Thoracic aorta (tissue), 2 donors: ENCODE measurements around the gene DGKD. TPM values are rescaled to one million over a fixed set of nuclear protein-coding genes. Genes with fewer than 3 reads are reported as not detected.

Source experiments
- ATAC-seq: fragments of 150-250 bp; one replicate; pipeline ENCODE4 v1.8.0; 2017; ENCODE audit warnings: low read depth; ENCODE audit not compliant: insufficient number of reproducible peaks, low FRiP score
- DNase-seq: peaks from one replicate; pipeline ENCODE4 v3.0.0-alpha.2; 2020; ENCODE audit warnings: low spot score
- H3K27ac ChIP-seq, 2 donors: fragments of 200-600 bp; sonication (generic); 1 replicate in 1 of 2; 2 replicates in 1 of 2; pipeline ENCODE4 v1.5.1; 2016; ENCODE audit warnings: mild to moderate bottlenecking in 2 of 2, moderate library complexity in 2 of 2
- H3K27me3 ChIP-seq: fragments of 200-600 bp; sonication (generic); replicated peaks from 2 replicates; pipeline ENCODE4 v1.6.0; 2016; ENCODE audit warnings: mild to moderate bottlenecking; ENCODE audit not compliant: insufficient read depth
- H3K36me3 ChIP-seq: fragments of 200-600 bp; sonication (generic); one replicate; pipeline ENCODE4 v1.5.1; 2016
- H3K4me1 ChIP-seq, 2 donors: fragments of 200-600 bp; sonication (generic); 1 replicate in 1 of 2; 2 replicates in 1 of 2; pipeline versions ENCODE4 v1.5.1 to v1.6.0; 2016; ENCODE audit warnings: low read depth in 2 of 2, mild to moderate bottlenecking in 1 of 2; ENCODE audit not compliant: control insufficient read depth in 1 of 2
- H3K4me3 ChIP-seq: fragments of 200-600 bp; sonication (generic); 2 replicates; pipeline ENCODE4 v1.5.1; 2016; ENCODE audit warnings: mild to moderate bottlenecking
- H3K9me3 ChIP-seq: fragments of 200-600 bp; sonication (generic); 2 replicates; pipeline ENCODE4 v1.5.1; 2016
- total RNA-seq, 2 donors: library from RNA; depleted of rRNA; stranded (reverse); fragments of >200 nt; gene quantifications; one replicate each; pipeline versions ENCODE4 v1.1.0 to v1.2.3, GENCODE V29; 2016
- TF ChIP-seq, protein P1 (sequence below): fragments of 200-600 bp; sonication (generic); IDR thresholded peaks from one replicate; pipeline ENCODE4 v1.5.1; 2019; ENCODE audit warnings: antibody characterized with exemption

The DGKD gene
- total RNA-seq, 2 donors from 2014 or later: 47.3 to 47.9 TPM

DNA sequence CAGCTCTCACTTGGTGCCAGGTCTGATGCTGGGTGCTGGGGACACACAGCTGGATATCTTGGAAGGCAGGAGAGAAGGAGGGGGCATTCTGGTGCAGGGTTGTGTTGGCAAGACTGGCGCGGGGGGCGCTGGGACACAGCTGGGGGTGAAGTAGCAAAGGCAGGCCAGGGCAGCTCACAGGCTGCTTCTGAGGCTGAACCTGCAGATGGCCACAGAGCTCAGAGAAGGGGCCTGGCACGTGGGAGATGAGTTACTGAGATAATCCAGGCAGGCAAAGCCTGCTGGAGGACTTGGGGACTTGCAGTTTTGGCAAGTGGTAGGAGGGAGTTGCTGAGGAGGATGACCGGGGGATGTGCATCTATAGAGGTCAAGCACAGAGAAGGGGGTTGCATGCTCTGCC is 16.2 kb upstream of the DGKD start:
- Histone ChIP-seq H3K9me3 (no peaks in the 10 kb centered on the region), H3K27me3 (no peaks in the 10 kb centered on the region), H3K4me1 (no peaks in the 10 kb centered on the region), H3K36me3 (no peaks in the 10 kb centered on the region), H3K4me3 (no peak overlapping the region), H3K27ac (no peak overlapping the region)
- TF ChIP-seq, protein P1, sequence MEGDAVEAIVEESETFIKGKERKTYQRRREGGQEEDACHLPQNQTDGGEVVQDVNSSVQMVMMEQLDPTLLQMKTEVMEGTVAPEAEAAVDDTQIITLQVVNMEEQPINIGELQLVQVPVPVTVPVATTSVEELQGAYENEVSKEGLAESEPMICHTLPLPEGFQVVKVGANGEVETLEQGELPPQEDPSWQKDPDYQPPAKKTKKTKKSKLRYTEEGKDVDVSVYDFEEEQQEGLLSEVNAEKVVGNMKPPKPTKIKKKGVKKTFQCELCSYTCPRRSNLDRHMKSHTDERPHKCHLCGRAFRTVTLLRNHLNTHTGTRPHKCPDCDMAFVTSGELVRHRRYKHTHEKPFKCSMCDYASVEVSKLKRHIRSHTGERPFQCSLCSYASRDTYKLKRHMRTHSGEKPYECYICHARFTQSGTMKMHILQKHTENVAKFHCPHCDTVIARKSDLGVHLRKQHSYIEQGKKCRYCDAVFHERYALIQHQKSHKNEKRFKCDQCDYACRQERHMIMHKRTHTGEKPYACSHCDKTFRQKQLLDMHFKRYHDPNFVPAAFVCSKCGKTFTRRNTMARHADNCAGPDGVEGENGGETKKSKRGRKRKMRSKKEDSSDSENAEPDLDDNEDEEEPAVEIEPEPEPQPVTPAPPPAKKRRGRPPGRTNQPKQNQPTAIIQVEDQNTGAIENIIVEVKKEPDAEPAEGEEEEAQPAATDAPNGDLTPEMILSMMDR: no peak
- no peak for ATAC-seq
- no peak for DNase-seq

DNA sequence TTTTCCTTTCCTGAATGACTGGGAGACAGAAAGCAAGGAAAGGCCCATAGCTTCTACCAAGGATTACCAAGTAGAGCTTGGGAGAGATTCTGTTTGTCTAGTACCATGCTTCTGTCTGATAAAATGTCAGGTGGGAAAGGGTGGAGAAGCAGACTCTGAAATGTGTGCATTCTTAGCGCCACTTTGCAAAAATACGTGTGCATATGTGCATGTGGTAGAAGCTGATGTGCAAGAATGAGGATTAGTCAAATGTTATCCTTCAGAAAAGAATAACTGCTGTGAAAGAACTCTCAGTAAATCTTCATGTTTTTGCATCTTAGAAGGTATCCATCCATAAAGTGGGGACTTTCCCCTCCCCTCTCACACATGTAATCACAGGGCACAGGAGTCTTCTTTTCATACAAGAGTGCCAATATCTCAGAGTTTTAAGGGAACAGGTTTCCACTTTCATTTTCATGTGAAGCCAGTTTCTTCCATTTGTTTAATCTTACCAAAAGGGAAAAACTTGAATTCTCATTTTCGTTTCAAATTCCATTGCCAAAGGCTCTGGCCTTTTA is 15.4 kb upstream of the DGKD start:
- DNase-seq: no peak
- no peaks in the 10 kb centered on the region for H3K4me1 ChIP-seq
- TF ChIP-seq, protein P1: no peak

DNA sequence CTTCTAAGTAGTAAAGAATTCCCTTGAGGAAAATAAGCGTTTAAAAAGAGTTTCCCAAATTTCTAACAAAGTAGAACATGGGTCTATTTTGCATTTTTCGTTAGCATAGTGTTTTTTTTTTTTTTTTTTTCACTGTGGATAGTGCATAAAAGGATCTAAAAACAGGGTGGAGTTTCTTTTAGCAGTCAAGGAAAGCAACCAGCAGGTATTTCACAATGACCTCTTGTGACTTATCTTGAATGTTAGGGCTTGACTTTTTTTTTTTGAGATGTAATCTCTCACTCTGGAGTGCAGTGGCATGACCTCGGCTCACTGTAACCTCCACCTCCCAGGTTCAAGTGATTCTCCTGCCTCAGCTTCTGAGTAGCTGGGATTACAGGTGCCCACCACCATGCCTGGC is 14.9 kb upstream of the DGKD start:
- no peaks in the 10 kb centered on the region for H3K36me3 ChIP-seq
- TF ChIP-seq, protein P1: no peak
- no peaks in the 10 kb centered on the region for H3K4me1 ChIP-seq
- H3K27ac ChIP-seq: no peak overlapping the region
- no peaks in the 10 kb centered on the region for H3K27me3 ChIP-seq
- no peaks in the 10 kb centered on the region for H3K9me3 ChIP-seq
- no peak overlapping the region for H3K4me3 ChIP-seq
- no peak for DNase-seq
- ATAC-seq: no peak

More for the DNA sequence above, 15.4 kb upstream of the DGKD start:
- ATAC-seq: no peak
- no peaks in the 10 kb centered on the region for H3K36me3 ChIP-seq
- H3K27me3 ChIP-seq: no peaks in the 10 kb centered on the region
- no peak overlapping the region for H3K4me3 ChIP-seq
- no peaks in the 10 kb centered on the region for H3K9me3 ChIP-seq
- H3K27ac ChIP-seq: no peak overlapping the region

DNA sequence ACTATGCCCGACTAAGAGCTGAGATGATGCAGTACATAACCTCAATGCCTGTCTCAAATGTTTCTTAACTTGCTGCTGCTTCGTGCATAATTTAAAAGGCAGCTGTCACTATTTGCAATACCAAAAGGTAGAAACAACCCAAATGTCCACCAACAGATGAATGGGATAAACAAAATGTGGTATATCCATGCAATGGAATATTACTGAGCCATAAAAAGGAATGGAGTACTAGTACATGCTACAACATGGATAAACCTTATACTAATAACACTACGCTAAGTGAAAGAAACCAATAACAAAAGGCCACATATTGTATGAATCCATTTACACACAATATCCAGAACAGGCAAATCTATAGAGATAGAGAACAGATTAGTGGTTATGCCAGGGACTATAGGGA is 13.0 kb upstream of the DGKD start:
- TF ChIP-seq, protein P1: no peak
- no peak for DNase-seq
- no peak overlapping the region for H3K27ac ChIP-seq
- ATAC-seq: no peak
- no peaks in the 10 kb centered on the region for H3K9me3 ChIP-seq
- H3K36me3 ChIP-seq: no peaks in the 10 kb centered on the region
- no peaks in the 10 kb centered on the region for H3K4me1 ChIP-seq
- H3K4me3 ChIP-seq: no peak overlapping the region
- no peaks in the 10 kb centered on the region for H3K27me3 ChIP-seq

DNA sequence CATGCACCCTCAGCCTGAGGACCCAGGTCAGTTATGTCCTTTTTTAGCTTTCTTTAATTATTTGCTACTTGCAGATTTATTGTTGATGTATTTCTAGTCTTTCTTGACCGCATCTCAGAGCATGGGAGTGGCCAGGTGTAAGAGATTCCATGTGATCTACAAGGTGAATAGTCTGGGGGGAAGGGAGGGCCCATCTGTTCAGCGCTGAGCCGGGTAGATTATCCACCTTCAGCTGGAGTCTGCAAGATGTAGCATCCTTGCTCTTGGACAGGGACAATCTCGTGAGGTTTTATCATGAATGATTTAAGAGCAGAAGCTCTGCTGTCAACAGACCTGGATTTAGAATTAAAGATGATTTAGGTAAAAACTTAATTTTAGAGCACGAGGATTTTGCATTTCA is 12.0 kb upstream of the DGKD start:
- Histone ChIP-seq H3K27me3 (no peaks in the 10 kb centered on the region), H3K27ac (no peak overlapping the region), H3K9me3 (no peaks in the 10 kb centered on the region), H3K36me3 (no peaks in the 10 kb centered on the region), H3K4me1 (no peaks in the 10 kb centered on the region), H3K4me3 (no peak overlapping the region)
- no peak for DNase-seq
- TF ChIP-seq, protein P1: no peak
- no peak for ATAC-seq
